ENCODE data around the gene CD96.

DNA sequence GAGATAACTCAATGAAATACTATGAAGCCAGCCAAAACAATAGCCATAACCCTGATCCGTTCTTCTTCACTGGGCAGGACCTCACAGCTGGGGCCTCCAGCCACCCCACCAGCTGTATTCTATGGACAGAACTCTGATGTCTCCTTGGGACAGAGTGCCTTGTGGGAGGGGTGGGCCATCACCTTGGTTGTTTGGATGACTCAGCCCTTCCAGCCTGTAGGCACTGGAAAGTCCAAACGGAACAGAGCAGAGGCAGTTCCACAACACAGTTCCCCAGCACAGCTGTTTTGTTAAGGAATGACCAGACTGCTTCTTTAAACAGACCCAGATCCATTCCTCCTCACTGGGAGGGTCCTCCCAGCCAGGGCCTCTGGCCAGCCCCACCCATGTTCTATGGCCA is 85.1 kb downstream of the CD96 start:
- TF ChIP-seq, protein P1, sequence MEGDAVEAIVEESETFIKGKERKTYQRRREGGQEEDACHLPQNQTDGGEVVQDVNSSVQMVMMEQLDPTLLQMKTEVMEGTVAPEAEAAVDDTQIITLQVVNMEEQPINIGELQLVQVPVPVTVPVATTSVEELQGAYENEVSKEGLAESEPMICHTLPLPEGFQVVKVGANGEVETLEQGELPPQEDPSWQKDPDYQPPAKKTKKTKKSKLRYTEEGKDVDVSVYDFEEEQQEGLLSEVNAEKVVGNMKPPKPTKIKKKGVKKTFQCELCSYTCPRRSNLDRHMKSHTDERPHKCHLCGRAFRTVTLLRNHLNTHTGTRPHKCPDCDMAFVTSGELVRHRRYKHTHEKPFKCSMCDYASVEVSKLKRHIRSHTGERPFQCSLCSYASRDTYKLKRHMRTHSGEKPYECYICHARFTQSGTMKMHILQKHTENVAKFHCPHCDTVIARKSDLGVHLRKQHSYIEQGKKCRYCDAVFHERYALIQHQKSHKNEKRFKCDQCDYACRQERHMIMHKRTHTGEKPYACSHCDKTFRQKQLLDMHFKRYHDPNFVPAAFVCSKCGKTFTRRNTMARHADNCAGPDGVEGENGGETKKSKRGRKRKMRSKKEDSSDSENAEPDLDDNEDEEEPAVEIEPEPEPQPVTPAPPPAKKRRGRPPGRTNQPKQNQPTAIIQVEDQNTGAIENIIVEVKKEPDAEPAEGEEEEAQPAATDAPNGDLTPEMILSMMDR (conservative IDR thresholded peaks at IDR 0.05 in 1 of 2, IDR thresholded peaks at IDR 0.05 in 1 of 2; ENCODE audit: extremely low read depth in 1 of 2, insufficient read depth in 1 of 2, low read depth in 1 of 2, low read length in 2 of 2), result no peak
- TF ChIP-seq EZH2 (IDR thresholded peaks at IDR 0.05; ENCODE audit: borderline replicate concordance, low read length), result no peak
